ENCODE data around the gene ARHGAP29. TPM values are rescaled to one million over a fixed set of nuclear protein-coding genes. Genes with fewer than 3 reads are reported as not detected.

Gene ARHGAP29
- total and polyA plus RNA-seq, 8 donors: 42.3 to 66.8 (median 62.1) TPM

DNA sequence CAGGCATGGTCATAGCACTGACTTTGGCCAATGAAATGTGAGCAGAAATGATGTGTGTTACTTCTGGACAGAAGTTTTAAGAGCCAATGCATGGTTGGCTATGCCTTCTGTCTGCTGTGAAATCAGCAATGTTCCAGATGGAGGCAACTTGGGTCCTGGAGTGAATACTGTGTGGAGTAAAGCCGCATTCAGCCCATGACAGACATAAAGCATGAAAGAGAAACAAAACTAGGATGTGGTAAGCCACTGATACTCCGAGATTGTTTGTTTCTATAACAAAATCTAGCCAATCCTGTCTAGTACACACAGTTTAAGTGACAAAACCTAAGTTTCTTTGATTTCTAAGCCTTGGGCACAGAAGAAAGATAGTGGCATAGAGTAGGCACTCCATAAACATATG is 47.1 kb upstream of the ARHGAP29 start:
- H3K4me3 ChIP-seq: no peak overlapping the region
- H3K27me3 ChIP-seq: no peaks in the 10 kb centered on the region
- H3K36me3 ChIP-seq: no peaks in the 10 kb centered on the region
- no peak overlapping the region for H3K27ac ChIP-seq
- DNase-seq (no peak), ATAC-seq (no peak)
- H3K9me3 ChIP-seq: no peaks in the 10 kb centered on the region
- no peaks in the 10 kb centered on the region for H3K4me1 ChIP-seq
- no peak for TF ChIP-seq CTCF (IDR thresholded peaks at IDR 0.05)
- intact Hi-C loops (cut with DNase I): no loop called here

DNA sequence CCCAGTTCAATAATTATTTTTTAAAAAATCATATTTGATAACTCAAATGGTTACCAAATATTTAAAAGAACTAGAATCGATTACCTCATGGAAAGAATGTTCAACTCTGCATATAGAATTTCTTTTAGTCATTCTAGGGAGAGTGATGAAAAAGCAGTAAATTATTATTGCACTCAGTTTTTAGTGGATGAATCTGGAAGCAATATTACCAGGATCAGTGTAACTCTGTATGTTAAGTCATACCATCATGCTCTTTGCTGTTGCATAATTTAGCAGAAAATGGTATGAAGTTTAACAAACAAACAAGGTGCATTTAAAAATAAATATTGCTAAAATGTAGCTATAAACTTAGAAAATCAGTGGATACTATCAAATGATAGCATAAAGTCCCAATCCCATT is 46.1 kb upstream of the ARHGAP29 start:
- H3K27ac ChIP-seq: no peak overlapping the region
- H3K36me3 ChIP-seq: no peaks in the 10 kb centered on the region
- ATAC-seq (no peak), DNase-seq (no peak)
- H3K27me3 ChIP-seq: no peaks in the 10 kb centered on the region
- intact Hi-C loops (cut with DNase I): no loop called here
- H3K4me1 ChIP-seq: no peaks in the 10 kb centered on the region
- no peak overlapping the region for H3K4me3 ChIP-seq
- H3K9me3 ChIP-seq: no peaks in the 10 kb centered on the region
- no peak for TF ChIP-seq CTCF (IDR thresholded peaks at IDR 0.05)

DNA sequence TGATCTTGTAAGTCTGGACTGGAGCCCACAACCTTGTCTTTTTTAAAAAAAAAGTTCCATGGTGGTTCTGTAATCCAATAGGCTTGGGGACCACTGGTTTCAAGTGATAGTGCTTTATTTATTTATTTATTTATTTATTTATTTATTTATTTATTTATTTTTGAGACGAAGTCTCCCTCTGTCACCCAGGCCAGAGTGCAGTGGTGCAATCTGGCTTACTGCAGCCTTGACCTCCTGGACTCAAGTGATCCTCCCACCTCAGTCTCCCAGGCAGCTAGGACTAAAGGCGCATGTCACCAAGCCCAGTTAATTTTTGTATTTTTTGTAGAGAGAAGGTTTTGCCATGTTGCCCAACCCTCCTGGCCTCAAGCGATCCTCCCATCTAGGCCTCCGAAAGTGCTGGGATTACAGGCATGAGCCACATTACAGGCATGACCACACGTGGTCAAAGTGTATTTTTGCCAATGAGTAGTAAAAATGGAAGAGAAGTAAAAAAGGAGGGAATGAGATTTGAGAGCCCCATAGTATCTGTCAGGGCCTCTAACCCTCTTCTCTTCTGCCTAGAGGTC is 44.8 kb upstream of the ARHGAP29 start:
- Histone ChIP-seq H3K4me3 (no peak overlapping the region), H3K27ac (no peak overlapping the region), H3K9me3 (no peaks in the 10 kb centered on the region), H3K36me3 (no peaks in the 10 kb centered on the region), H3K4me1 (no peaks in the 10 kb centered on the region), H3K27me3 (no peaks in the 10 kb centered on the region)
- ATAC-seq: no peak
- no peak for DNase-seq
- no peak for TF ChIP-seq CTCF (IDR thresholded peaks at IDR 0.05)
- intact Hi-C loops (cut with DNase I): no loop called here

- ATAC-seq (no peak), DNase-seq (no peak)
- Histone ChIP-seq H3K4me3 (no peak overlapping the region), H3K4me1 (no peaks in the 10 kb centered on the region), H3K36me3 (no peaks in the 10 kb centered on the region), H3K27ac (no peak overlapping the region), H3K27me3 (no peaks in the 10 kb centered on the region), H3K9me3 (no peaks in the 10 kb centered on the region)
- TF ChIP-seq CTCF (IDR thresholded peaks at IDR 0.05): no peak
- intact Hi-C loops (cut with DNase I): no loop called here
These were observed 44.2 kb upstream of the ARHGAP29 start for GRCh38 chr1:94281361-94282142.

- no peak for ATAC-seq
These were observed 43.2 kb upstream of the ARHGAP29 start for GRCh38 chr1:94280541-94280940.

More at GRCh38 chr1:94280541-94280940, 43.2 kb upstream of the ARHGAP29 start:
- no peak overlapping the region for H3K27ac ChIP-seq
- H3K4me1 ChIP-seq: no peaks in the 10 kb centered on the region
- no peak for TF ChIP-seq CTCF (IDR thresholded peaks at IDR 0.05)
- no peaks in the 10 kb centered on the region for H3K36me3 ChIP-seq
- intact Hi-C loops (cut with DNase I): no loop called here
- H3K9me3 ChIP-seq: no peaks in the 10 kb centered on the region
- H3K4me3 ChIP-seq: no peak overlapping the region
- DNase-seq: no peak
- no peaks in the 10 kb centered on the region for H3K27me3 ChIP-seq

All from left lung (tissue), 10 donors.